SK-N-MC (cell line): ENCODE data around the gene DLX1.

Experiments
- EZH2 ChIP-seq: fragments of 200-600 bp; sonication (generic); IDR thresholded peaks from one replicate; pipeline ENCODE4 v1.6.1; 2017; ENCODE audit warnings: antibody characterized with exemption
- FOXP2 ChIP-seq: optimal IDR thresholded peaks from 2 replicates; pipeline ENCODE3; 2011; ENCODE audit warnings: mild to moderate bottlenecking, moderate library complexity; ENCODE audit not compliant: insufficient read depth; ENCODE audit errors: extremely low read length, control extremely low read depth
- POLR2AphosphoS5 ChIP-seq: IDR thresholded peaks from 2 replicates; pipeline ENCODE4 v1.6.1; 2012; ENCODE audit warnings: mild to moderate bottlenecking, low read depth, low read length, borderline replicate concordance

DNA sequence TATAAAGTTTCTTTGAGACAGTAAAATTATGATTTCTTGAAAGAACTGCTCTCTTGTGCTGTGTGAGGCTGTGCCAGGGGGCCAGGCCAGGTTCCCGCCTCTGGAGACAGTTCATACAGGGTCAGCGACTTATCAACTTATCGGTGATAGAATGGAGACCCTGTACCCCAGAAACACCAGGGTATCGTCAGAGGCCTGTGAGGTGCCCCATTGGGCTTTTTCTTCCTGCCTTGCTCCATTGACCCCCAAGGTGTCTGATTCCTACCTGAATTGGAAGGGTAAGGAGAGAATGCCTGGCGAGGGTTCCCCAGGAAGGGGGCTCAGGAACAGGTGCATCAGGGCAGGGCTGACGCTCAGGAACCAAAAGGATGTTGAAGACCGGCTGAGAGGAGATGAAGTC, 4.3 kb downstream of the DLX1 start:
- TF ChIP-seq POLR2AphosphoS5 (no peak), EZH2 (no peak), FOXP2 (no peak)
